ENCODE results near the gene PLEKHG3. TPM values are rescaled to one million over a fixed set of nuclear protein-coding genes. Genes with fewer than 3 reads are reported as not detected.
"Not testable (repeated sequence)": the region's sequence is repeated elsewhere in the genome, so short reads cannot be mapped to it uniquely, and the experiment has no call there.

The PLEKHG3 gene
- total and polyA plus RNA-seq, 2 of the 13 experiments (the other 11 are each of a cell fraction or from before 2014, with no cell fraction given) = 7.1 to 9.8 TPM

- H3K4me3 ChIP-seq (replicated peaks in 1 of 3; ENCODE audit: insufficient read depth in 1 of 3, low read depth in 2 of 3, low read length in 3 of 3); H3K36me3 ChIP-seq (replicated peaks in 1 of 2; ENCODE audit: control insufficient read depth in 1 of 2, insufficient read depth in 2 of 2, low read length in 2 of 2); H3K4me2 ChIP-seq (ENCODE audit: low read depth, low read length); DNase-seq (ENCODE audit: low spot score); H4K20me1 ChIP-seq (ENCODE audit: insufficient read depth, low read length); H3K9me3 ChIP-seq (ENCODE audit: low read length); intact Hi-C loops (cut with micrococcal nuclease; ENCODE audit: unreplicated experiment); POLR2A ChIA-PET; BruUV-seq (replicated peaks); ATAC-seq; FAIRE-seq; H2AFZ ChIP-seq (ENCODE audit: low read length); H3K27ac ChIP-seq (ENCODE audit: extremely low read length, insufficient read depth, low read length); H3K27me3 ChIP-seq (ENCODE audit: control insufficient read depth in 1 of 2, insufficient read depth in 2 of 2, low read length in 2 of 2); CTCF ChIA-PET (ENCODE audit: low intra/inter-chr PET ratio, low total read pairs); H3K79me2 ChIP-seq (ENCODE audit: insufficient read depth, low read length); H3K9ac ChIP-seq (ENCODE audit: insufficient read depth, low read depth, low read length): not testable (repeated sequence)
- peaks cover 26% of the 10 kb centered on the region for H3K4me1 ChIP-seq (ENCODE audit: insufficient read depth, low read length)
- in situ Hi-C loops (cut with HindIII; ENCODE audit: extremely low pct_ligation_motif_present, low pct_unique_long_range_greater_than_20kb) = loop anchor here (25.0 kb wide), 1 partner anchor 229 kb away; the partner anchor contains the start of gene SPTB
- TF ChIP-seq ZMYM4 (CRISPR knock-in tag; IDR thresholded peaks at IDR 0.05) = peak; percentile 59
- TF ChIP-seq NFYB (CRISPR knock-in tag; IDR thresholded peaks at IDR 0.05) = peak; percentile 69
- 0 out of 4 replicates have a peak, but pooled peaks of 1 of the 2 experiments have one; percentile 17 for TF ChIP-seq POLR2A (IDR thresholded peaks at IDR 0.05; ENCODE audit: insufficient read depth in 1 of 2, low read depth in 2 of 2, low read length in 2 of 2)
- peak; percentile 61 for TF ChIP-seq NFYC (CRISPR knock-in tag; IDR thresholded peaks at IDR 0.05)
- WGBS (ENCODE audit: low lambda C conversion rate) = 82% methylated on average over 11 of the region's 13 CpGs
These were observed 45.4 kb upstream of the PLEKHG3 start for GRCh38 chr14:64658700-64659264.

- no peaks in the 10 kb centered on the region; a peak in 1 of 5 replicates for H3K27me3 ChIP-seq (ENCODE audit: control insufficient read depth in 1 of 2, insufficient read depth in 2 of 2, low read length in 2 of 2)
- no peak overlapping the region for H2AFZ ChIP-seq (ENCODE audit: low read length)
- in situ Hi-C loops (cut with HindIII; ENCODE audit: extremely low pct_ligation_motif_present, low pct_unique_long_range_greater_than_20kb) (loop anchor here (25.0 kb wide), 1 partner anchor 228 kb away; the partner anchor contains the start of gene SPTB), intact Hi-C loops (cut with micrococcal nuclease; ENCODE audit: unreplicated experiment) (no loop called here)
- ChIA-PET POLR2A (no interaction called here), CTCF (ENCODE audit: low intra/inter-chr PET ratio, low total read pairs) (no interaction called here)
- WGBS (ENCODE audit: low lambda C conversion rate) = 38% methylated on average over 5 of the region's 5 CpGs
- FAIRE-seq (no peak), ATAC-seq (no peak), DNase-seq (ENCODE audit: low spot score) (no peak)
- H4K20me1 ChIP-seq (ENCODE audit: insufficient read depth, low read length) = no peaks in the 10 kb centered on the region
- H3K4me3 ChIP-seq (replicated peaks in 1 of 3; ENCODE audit: insufficient read depth in 1 of 3, low read depth in 2 of 3, low read length in 3 of 3) = no peak overlapping the region
- H3K36me3 ChIP-seq (replicated peaks in 1 of 2; ENCODE audit: control insufficient read depth in 1 of 2, insufficient read depth in 2 of 2, low read length in 2 of 2) = no peaks in the 10 kb centered on the region
- no peak for TF ChIP-seq ZNF572 (CRISPR knock-in tag; IDR thresholded peaks at IDR 0.05)
- TF ChIP-seq ZC3H4 (CRISPR knock-in tag; IDR thresholded peaks at IDR 0.05; ENCODE audit: borderline replicate concordance) = no peak
- TF ChIP-seq RARA (CRISPR knock-in tag; IDR thresholded peaks at IDR 0.05) = no peak
- no peak for TF ChIP-seq DMTF1 (CRISPR knock-in tag; IDR thresholded peaks at IDR 0.05)
- no peak for TF ChIP-seq PPARG (CRISPR knock-in tag; conservative IDR thresholded peaks at IDR 0.05)
- TF ChIP-seq JDP2 (CRISPR knock-in tag; IDR thresholded peaks at IDR 0.05; ENCODE audit: borderline replicate concordance) = no peak
- no peak for TF ChIP-seq KAT8 (CRISPR knock-in tag; IDR thresholded peaks at IDR 0.05)
- TF ChIP-seq MAFG (CRISPR knock-in tag; IDR thresholded peaks at IDR 0.05) = no peak
- TF ChIP-seq TOE1 (CRISPR knock-in tag; IDR thresholded peaks at IDR 0.05) = no peak
- no peak for TF ChIP-seq WIZ (CRISPR knock-in tag; IDR thresholded peaks at IDR 0.05)
- TF ChIP-seq BATF2 (CRISPR knock-in tag; IDR thresholded peaks at IDR 0.05) = no peak
- no peak overlapping the region for H3K27ac ChIP-seq (ENCODE audit: extremely low read length, insufficient read depth, low read length)
- H3K9me3 ChIP-seq (ENCODE audit: low read length) = no peaks in the 10 kb centered on the region
- H3K9ac ChIP-seq (ENCODE audit: insufficient read depth, low read depth, low read length) = no peak overlapping the region
- H3K4me1 ChIP-seq (ENCODE audit: insufficient read depth, low read length) = peaks cover 20% of the 10 kb centered on the region
- H3K4me2 ChIP-seq (ENCODE audit: low read depth, low read length) = no peak overlapping the region
- H3K79me2 ChIP-seq (ENCODE audit: insufficient read depth, low read length) = no peaks in the 10 kb centered on the region
- BruUV-seq (replicated peaks) = no TSS peak
These were observed 44.9 kb upstream of the PLEKHG3 start for GRCh38 chr14:64659366-64659765.
